HG03066 (cell line): ENCODE results near the gene ZNF586.
"Not testable (repeated sequence)": the region's sequence is repeated elsewhere in the genome, so short reads cannot be mapped to it uniquely, and the experiment has no call there.

Experiments used
- ATAC-seq: cut with Tn5 transposase; IDR thresholded peaks from one replicate; pipeline ENCODE4 v1.9.1; 2021; ENCODE audit warnings: low read depth; ENCODE audit not compliant: unreplicated experiment

Gene ZNF586

DNA sequence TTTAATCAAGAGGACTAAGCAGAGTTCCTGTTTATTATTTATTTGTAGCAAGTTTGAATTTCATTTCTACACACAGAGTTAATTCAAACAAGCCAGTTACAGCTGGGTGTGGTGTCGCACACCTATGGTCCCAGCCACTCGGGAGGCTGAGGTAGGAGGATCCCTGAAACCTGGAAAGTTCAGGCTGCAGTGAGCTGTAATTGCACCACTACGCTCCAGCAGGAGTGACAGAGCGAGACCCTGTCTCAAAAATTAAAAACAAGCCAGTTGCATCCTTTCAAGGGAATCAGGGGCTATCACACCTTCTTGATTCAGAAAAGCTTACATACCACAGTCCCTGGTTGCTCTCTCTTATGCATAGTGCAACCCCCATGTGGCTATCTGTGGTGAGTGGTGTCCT lies 19.8 kb downstream of the ZNF586 start:
- ATAC-seq: no peak

DNA sequence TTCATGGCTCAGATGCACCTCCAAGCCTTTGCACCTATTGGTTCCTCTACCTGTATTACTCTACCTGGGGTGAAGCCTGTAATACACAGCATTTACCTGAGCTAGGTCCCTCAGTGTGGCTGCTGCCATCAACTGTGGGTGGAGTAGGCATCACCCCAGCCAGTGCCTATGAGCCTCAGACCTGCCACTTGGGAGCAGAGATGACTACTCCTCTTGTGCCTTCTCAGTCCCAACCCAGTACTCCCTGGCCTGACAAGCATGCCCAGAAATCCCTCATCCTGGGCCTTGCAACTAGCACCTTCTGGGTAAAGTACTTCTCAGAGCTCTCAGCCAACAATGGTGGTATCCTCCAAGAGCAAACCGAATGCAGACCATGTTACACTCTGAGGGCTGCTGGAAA lies 27.1 kb downstream of the ZNF586 start:
- ATAC-seq: not testable (repeated sequence)

DNA sequence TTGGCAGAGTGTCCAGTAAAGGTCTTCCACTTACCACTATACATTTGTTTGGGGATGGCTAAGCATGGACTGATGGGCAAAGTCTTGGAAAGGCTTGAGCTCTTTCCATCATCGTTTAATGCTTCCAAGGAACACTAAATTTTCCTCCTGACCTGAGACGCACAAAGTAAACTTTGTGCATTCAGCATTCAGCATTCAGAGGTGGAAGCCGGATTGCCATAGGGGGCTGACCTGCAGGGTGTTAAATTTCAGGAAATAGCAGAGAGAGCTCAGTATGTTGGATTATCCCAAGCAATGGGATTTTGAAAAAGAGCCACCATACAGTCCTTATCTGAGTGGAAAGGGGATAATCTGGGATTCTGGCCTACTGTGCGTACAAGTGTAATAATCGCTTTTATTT lies 31.2 kb downstream of the ZNF586 start:
- ATAC-seq: no peak

DNA sequence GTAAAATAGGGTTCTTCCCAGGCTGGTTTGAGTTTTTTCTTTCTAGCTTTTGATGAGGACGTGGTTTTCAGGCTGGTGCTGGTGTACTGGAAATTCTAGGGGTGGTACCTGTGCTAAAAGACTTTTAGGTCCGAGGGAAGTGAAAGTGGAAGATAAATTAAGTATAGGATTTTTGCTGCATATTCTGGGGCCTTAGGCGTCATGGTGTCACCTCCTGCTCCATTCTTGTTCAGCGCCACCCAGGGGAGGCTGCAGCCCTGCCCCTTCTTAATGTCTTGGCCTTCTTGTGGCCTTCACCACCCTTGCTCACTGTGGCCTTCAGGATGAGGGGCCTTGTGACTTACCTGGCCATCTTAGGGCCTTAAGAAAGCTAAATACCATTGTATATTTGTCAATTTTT lies 32.8 kb downstream of the ZNF586 start:
- no peak for ATAC-seq

DNA sequence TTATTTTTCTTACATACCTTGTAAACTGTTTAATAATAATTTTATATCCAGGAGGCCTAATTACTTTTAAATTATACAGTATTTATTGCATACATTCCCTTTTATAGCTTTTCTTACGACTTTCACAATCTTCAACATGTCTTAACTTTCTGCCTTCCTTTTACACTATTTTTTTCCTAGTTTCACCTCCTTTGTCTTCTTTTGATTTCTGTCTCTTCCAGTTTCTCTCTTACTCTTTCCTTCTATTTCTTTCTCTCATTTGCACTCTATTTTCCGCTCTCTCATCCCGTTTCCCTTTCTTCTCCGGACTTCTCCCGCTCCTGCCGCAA lies 33.8 kb downstream of the ZNF586 start:
- no peak for ATAC-seq

DNA sequence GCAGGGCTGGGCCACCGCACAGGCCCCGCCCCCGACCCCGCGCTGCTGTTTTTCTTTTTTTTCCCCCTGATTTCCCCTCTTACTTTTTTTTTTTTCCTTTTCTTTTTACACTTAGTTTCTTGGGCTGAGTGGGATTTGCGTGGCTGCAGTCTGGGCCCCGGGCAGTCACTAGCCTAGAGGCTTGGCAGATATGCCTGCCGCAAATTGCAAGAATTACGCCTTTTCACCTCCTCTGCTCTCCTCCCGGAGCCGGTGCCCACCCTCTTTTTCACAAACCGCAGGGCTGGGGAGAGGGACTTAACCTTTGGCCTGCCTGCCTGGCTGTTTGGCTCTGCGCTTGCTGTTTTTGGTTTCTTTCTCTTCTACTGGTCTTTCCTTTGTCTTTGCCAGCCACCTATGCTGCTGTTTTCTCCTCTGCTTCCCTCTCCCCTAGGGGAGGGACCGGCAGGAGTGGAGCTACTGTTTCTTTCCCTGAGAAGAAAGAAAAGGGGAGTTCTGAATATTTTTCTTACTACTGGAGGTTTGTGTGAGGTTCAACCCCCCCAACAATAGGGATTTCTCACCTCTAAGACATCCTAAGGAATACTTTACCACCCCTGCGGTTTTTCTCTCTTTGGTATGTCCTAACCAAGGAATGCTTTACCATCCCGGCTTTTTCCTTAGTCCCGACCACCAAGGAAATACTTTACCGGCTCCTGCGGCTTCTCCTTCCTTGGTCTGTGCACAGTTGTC lies 34.3 kb downstream of the ZNF586 start:
- ATAC-seq: no peak

DNA sequence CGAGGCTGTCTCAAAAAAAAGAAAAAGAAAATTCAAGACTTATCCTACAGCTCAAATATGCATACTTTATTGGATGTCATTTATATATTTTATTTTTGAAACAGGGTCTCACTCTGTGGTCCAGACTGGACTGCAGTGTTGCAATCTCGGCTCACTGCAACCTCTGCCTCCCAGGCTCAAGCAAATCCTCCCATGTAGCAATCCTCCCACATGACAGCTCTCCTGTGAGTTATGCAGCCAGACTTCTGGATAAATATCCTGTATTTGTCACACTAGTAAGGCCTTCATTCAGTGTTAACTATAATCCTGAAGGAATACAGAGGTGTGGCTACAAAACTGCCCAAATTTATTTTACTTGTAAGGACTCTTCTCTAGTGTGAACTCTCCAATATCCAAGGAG lies 38.1 kb downstream of the ZNF586 start:
- ATAC-seq: no peak

DNA sequence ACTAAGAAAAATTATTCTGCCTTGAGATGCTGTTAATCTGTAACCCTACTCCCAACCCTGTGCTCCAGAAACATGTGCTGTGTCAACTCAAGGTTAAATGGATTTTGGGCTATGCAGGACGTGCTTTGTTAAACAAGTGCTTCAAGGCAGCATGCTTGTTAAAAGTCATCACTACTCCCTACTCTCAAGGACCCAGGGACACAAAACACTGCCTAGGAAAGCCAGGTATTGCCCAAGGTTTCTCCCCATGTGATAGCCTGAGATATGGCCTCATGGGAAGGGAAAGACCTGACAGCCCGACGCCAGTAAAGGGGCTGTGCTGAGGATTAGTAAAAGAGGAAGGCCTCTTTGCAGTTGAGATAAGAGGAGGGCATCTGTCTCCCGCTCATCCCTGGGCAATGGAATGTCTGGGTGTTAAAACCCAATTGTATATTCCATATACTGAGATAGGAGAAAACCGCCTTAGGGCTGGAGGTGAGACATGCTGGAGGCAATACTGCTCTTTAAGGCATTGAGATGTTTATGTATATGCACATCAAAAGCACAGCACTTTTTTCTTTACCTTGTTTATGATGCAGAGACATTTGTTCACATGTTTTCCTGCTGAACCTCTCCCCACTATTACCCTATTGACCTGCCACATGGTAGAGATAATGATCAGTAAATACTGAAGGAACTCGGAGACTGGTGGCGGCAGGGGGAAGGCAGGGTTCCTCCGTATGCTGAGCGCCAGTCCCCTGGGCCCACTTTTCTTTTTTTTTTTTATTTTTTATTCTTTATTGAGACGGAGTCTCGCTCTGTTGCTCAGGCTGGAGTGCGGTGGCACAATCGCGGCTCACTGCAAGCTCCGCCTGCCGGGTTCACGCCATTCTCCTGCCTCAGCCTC lies 41.2 kb downstream of the ZNF586 start:
- ATAC-seq: not testable (repeated sequence)

DNA sequence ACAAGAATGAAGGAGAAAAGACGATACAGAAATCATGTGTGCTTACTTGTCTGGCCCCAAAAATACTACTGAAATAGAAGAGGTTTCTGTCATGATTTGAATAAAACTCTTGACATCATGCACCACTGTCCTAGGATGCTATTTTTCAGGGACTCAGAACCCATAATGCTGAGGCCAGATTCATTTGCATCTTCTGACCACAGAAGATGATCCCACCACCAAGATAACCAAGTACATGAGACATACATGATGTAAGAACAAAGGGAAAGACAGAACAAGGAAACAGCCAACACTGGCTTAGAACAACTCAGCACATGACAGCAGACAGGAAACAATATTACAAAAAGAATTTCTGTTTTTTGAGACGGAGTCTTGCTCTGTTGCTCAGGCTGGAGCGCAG lies 42.8 kb downstream of the ZNF586 start:
- no peak for ATAC-seq

DNA sequence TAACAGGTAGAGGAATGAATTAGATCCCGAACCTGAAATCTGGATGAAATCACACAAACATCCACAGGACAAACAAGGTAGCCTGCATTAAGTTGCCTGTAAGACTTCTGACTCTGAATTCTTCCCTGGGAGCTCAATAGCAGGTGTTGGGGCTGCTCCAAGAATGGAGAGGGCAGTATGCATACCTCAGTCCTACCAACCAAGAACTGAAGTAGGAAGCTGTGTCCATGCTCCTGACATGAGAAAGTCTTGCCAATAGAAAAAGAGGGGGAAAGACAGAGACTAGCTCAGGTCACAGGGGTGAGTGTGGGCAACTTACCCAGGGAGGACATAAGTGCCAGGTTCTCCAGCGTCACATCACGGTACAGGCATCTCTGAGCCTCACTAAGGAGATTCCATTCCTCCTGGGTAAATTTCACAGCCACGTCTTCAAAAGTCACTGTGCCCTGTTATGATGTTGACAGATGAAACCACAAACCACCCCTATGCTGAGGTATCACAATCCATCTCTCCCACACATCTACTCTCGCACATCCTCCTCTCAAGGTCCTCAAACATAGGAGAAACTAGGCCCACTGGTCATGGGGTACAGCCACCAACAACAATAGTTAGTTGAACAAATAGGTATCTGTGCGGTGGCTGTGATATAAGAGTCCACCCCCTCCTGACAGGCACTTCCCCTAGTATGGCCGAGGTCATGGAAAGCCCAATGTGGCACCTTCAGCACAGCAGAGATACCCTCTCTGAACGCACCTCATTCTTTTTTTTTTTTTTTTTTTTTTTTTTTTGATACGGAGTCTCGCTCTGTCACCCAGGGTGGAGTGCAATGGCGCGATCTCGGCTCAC lies 43.7 kb downstream of the ZNF586 start:
- not testable (repeated sequence) for ATAC-seq

DNA sequence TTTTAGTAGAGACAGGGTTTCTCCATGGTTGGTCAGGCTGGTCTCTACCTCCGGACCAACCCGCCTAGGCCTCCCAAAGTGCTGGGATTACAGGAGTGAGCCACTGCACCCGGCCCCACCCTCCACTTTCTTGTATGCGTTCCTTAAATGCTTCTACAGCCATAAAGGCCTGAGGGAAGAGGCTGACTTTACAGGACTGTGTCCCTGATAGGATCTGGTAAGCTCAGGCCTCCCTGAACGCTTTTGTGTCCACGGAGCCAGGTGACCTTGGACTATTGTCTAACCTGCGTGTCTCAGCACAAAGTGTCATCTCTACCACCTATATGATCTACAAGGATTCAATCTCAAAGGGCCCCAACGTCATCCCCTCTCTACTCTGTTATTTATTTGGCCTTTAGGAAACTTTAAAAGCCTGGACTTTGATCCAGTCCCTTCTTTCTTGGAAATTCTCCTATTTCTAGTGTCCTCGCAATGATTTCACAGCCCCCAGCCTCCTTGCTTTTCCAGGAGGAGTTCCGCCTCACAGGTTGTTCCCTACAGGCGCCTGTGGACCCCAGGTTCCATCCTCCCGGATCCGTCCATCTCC lies 44.5 kb downstream of the ZNF586 start:
- ATAC-seq: no peak

DNA sequence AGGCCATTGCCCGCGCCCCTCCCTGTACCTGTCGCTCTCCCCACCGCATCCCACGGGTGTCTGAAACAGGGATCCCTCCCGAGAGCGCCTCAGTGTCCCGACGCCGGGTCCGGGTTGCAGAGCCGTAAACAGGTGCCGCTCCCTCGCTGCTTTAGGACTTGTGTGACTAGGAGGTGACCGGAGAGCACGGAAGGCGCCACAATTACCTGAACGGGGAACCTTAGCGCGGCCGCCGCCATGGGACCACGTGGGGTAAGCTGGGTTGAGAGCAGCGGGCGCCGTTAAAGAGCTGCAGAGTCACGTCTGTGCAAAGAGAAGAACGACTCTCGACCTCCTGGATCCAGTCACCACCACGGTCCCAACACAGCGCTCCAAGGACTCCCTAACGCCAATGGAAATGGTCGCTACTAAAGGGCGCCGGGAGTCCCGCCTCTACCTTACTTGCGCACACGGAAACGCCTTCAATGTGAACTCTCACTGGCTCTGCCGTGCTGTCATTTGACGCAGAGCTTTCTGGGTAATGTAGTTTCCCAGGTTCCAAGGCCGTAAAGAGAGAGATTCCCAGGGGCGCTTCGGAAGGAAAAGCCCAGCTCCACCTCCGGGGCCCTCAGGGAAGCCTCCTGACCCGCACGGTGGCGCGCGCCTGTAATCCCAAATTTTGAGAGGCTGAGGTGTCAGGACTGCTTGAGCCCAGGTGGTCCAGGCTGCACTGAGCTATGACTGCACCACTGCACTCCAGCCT lies 45.2 kb downstream of the ZNF586 start, which contains the start of gene ZNF552:
TSS of gene ZNF552 (minus strand) at position 409 of the 742 bp plus-strand sequence. CDS start at position 239, 170 bp downstream.
- ATAC-seq: peak; percentile 55

DNA sequence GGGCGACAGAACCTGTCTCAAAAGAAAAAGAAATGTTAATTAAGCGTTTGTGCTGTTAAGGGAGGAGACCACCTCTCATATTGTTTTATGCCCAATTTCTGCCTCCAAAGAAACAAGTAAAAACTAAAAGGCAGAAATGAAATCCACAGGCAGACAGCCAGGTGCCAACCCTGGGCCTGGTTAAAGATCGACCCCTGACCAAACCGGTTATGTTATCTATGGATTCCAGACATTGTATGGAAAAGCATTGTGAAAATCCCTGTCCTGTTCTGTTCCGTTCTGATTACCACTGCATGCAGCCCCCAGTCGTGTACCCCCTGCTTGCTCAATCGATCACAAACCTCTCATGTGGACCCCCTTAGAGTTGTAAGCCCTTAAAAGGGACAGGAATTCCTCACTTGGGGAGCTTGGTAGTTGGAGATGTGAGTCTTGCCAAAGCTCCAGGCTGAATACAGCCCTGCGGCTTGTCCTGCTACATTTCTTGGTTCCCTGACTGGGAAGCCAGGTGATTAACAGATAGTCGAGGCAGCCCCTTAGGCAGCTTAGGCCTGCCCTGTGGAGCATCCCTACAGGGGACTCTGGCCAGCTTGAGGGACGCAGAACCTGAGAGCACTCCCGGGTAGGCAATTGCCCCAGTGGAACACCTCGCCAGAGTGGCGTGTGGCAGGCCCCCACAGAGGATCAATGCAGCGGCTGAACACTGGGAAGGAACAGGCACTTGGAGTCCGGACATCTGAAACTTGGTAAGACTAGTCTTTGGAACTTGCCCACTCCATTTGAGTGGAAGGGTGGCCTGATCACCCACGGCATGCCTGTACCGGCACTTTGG lies 46.0 kb downstream of the ZNF586 start:
- ATAC-seq: no peak

DNA sequence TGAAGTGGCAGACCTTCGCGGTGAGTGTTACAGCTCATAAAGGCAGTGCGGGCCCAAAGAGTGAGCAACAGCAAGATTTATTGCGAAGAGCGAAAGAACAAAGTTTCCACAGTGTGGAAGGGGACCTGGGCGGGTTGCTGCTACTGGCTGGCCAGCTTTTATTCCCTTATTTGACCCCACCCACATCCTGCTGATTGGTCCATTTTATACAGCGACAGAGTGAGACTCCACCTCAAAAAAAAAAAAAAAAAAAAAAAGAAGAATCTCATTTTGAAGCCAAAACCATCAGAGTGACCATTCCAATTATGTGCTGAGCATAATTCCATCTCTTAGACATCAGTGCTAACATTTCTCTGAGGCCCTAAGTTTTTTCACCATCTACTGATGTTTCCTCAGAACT lies 47.2 kb downstream of the ZNF586 start:
- no peak for ATAC-seq

DNA sequence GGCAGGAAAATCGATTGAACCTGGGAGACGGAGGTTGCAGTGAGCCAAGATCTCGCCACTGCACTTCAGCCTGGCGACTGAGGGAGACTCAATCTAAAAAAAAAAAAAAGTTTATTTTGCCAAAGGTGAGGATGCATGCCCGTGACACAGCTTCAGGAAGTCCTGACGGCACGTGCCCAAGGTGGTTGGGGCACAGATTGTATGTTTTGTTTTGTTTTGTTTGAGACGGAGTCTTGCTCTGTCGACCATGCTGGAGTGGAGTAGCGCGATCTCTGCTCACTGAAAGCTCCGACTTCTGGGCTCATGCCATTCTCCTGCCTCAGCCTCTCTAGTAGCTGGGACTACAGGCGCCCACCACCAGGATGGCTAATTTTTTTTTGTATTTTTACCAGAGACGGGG lies 48.5 kb downstream of the ZNF586 start:
- no peak for ATAC-seq

DNA sequence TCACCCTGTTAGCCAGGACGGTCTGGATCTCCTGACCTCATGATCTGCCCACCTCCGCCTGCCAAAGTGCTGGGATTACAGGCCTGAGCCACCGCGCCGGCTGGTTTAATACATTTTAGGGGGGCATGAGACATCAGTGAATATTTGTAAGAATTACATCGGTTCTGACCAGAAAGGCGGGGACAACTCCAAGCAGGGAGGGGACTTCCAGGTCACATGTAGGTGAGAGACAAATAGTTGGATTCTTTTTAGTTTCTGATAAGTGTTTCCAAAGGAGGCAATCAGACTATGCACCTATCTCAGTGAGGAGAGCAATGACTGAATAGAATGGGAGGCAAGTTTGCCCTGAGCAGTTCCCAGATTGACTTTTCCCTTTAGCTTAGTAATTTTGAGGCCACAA lies 48.9 kb downstream of the ZNF586 start:
- ATAC-seq: no peak

DNA sequence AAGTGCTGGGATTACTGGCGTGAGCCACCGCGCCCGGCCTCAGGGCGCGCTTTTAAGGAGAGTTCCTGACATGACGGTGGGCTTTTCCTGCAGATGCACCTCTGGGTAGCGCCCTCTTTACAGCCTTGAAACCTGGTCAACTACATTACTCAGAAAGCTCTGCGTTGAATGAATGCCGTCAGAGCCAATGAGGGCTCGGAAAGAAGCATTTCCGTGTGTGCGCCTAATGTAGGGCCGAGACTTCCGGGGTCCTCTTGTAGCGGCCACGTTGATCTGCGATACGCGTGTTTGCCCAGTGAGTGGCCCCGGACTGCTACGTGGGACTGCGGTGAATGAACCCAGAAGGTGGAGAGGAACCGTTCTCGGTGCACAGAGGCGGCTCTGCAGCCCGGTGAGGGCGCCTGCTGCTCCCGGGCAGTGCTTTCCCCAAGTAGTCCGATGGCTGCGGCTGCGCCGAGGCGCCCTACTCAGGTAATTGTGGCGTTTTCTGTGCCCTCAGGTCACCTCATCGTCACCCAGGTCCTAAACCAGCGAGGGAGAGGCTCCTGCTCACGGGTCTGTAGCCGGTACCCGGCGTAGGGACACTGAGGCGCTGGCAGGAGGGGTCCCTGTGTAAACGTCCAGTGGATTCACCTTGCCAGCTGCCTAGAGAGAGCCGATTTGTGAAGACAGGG lies 50.1 kb downstream of the ZNF586 start:
- ATAC-seq: peak; percentile 88

DNA sequence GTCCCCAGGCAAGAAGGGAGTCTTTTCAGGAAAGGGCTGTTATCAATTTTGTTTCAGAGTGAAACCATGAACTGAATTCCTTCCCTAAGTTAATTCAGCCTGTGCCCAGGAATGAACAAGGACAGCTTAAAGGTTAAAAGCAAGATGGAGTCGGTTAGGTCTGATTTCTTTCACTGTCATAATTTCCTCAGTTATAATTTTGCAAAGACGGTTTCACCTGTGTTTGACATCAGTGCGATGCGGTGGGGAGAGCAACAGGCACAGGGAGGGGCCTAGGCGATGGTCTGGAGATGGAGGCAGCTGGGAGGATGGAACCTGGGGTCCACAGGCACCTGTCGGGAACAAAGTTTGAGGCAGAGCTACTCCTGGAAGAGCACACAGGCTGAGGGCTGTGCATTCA lies 51.1 kb downstream of the ZNF586 start:
- ATAC-seq: no peak

DNA sequence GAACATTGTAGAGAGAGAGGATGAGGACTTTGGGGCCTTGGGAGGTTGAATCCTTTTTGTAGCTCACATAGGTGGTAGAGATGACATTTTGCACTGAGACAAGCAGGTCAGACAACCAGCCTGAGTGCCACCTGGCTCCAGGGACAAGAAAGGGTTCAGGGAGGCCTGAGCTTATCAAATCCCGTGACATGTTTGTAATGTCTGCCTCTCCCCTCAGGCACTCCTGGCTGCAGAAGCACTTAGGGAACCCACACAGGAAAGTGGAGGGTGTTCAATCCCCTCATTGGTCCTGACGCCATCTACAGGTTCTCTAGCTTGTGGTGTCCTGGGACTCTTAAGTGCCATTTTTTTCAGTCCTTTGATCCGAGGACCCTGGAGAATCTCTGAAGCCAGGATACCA lies 51.6 kb downstream of the ZNF586 start:
- not testable (repeated sequence) for ATAC-seq
